GM12864 (cell line): ENCODE data around the gene WSCD1.

Experiments used
- DNase-seq: peaks from one replicate; pipeline ENCODE4 v3.0.0-alpha.2; 2011; ENCODE audit warnings: low read depth
- H3K4me3 ChIP-seq: 2 replicates; pipeline ENCODE4 v1.5.1; 2011; ENCODE audit warnings: mild to moderate bottlenecking, low read depth, low read length, control low read depth
- TF ChIP-seq, protein P1 (sequence below): IDR thresholded peaks from 2 replicates; pipeline ENCODE4 v1.5.1; 2011; ENCODE audit warnings: low read depth, mild to moderate bottlenecking, moderate library complexity, low read length, control low read depth, inconsistent platforms; ENCODE audit errors: missing control alignments

WSCD1 gene

DNA sequence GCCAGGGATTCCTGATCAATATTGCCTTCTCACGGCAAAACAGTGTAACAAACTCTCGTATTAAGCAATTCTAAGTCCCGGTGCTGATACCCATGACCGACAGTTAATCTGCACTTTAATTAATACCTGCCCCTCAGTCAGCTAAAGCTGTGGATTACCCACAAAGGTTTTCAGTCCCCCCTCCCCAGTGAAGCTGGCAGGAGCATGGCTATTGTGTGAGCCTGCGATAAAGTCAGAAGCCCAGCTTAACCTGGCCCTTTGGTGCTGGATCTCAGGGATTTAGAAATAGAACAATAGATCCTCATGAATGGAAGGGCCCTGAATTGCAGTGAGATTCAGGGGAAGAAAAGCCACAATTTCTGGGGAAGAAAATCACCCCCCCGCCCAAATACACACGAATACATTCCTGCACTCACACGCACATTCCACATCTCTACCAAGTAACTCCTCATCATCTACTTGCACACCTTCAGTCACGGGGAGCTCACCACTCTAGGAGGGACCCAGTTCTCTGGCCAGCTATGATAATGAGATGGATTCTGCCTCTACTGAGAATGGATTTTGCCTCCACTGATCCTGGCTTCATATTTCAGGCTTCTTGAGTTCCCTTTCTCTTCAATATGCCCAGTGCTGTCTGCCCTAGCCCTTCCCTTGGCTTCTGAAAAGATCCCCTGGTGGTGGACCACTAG, 102.6 kb downstream of the WSCD1 start:
- DNase-seq, result no peak
- TF ChIP-seq, protein P1, sequence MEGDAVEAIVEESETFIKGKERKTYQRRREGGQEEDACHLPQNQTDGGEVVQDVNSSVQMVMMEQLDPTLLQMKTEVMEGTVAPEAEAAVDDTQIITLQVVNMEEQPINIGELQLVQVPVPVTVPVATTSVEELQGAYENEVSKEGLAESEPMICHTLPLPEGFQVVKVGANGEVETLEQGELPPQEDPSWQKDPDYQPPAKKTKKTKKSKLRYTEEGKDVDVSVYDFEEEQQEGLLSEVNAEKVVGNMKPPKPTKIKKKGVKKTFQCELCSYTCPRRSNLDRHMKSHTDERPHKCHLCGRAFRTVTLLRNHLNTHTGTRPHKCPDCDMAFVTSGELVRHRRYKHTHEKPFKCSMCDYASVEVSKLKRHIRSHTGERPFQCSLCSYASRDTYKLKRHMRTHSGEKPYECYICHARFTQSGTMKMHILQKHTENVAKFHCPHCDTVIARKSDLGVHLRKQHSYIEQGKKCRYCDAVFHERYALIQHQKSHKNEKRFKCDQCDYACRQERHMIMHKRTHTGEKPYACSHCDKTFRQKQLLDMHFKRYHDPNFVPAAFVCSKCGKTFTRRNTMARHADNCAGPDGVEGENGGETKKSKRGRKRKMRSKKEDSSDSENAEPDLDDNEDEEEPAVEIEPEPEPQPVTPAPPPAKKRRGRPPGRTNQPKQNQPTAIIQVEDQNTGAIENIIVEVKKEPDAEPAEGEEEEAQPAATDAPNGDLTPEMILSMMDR, result no peak
- H3K4me3 ChIP-seq, result no peak overlapping the region

DNA sequence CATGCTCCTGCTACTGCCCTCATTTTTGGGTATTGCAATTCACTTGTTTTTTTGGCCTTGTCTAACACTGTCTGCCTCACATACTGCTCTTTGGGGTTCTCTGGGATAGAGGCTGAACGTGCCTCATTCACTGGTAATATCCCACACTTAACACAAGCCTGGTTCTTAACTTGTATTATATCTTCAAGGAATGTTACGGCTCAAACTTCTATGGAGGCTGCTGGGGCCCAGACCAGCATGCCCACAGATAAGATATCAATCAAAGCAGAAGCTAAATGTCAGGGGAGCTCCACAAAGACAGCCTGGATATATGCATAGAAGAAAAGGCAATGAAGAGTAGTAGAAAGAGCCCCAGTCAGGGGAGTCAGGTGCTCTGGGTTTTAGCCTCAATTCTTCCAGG, 103.5 kb downstream of the WSCD1 start:
- DNase-seq, result no peak

More for the DNA sequence above, 103.5 kb downstream of the WSCD1 start:
- TF ChIP-seq, protein P1, result no peak
- no peak overlapping the region for H3K4me3 ChIP-seq
